Cardiac fibroblast (primary cell): Measurements from ENCODE around the gene TBX2.

ENCODE experiments used
- DNase-seq, 2 donors: peaks; one replicate each; pipeline versions ENCODE4 v3.0.0 to v3.0.0-alpha.2; 2010; ENCODE audit warnings: low read depth in 2 of 2
- H3K4me3 ChIP-seq, 2 donors: replicated peaks in 1 of 2; 1 replicate in 1 of 2; 2 replicates in 1 of 2; pipeline ENCODE4 v1.5.1; 2011; ENCODE audit warnings: low read depth in 2 of 2, low read length in 2 of 2, mild to moderate bottlenecking in 2 of 2, moderate library complexity in 1 of 2
- CTCF ChIP-seq: IDR thresholded peaks from one replicate; pipeline ENCODE4 v1.5.1; 2011; ENCODE audit warnings: low read depth, mild to moderate bottlenecking, low read length, inconsistent platforms

Gene TBX2

GRCh38 chr17:61366076-61366714, 33.4 kb upstream of the TBX2 start:
- no peak overlapping the region for H3K4me3 ChIP-seq
- TF ChIP-seq CTCF, result no peak
- DNase-seq, result peak in 1 of 2 donors; percentile 12

- no peak for DNase-seq
- H3K4me3 ChIP-seq, result no peak overlapping the region
- TF ChIP-seq CTCF, result no peak
Measured at GRCh38 chr17:61366715-61367413, 32.8 kb upstream of the TBX2 start.

- H3K4me3 ChIP-seq, result no peak overlapping the region
- no peak for DNase-seq
- no peak for TF ChIP-seq CTCF
Measured at GRCh38 chr17:61368049-61368831, 31.4 kb upstream of the TBX2 start.

- no peak for TF ChIP-seq CTCF
- DNase-seq, result no peak
- H3K4me3 ChIP-seq, result no peak overlapping the region
Measured at GRCh38 chr17:61368832-61369450, 30.7 kb upstream of the TBX2 start.

GRCh38 chr17:61369751-61370150, 29.9 kb upstream of the TBX2 start:
- H3K4me3 ChIP-seq, result no peak overlapping the region
- DNase-seq, result no peak
- TF ChIP-seq CTCF, result no peak

- no peak overlapping the region for H3K4me3 ChIP-seq
- no peak for TF ChIP-seq CTCF
- DNase-seq, result no peak
Measured at GRCh38 chr17:61371179-61371578, 28.5 kb upstream of the TBX2 start.
